Measurements from ENCODE around the gene EPHA4.

GRCh38 chr2:221431477-221431876 lies 140.6 kb downstream of the EPHA4 start:
- TF ChIP-seq CTCF (optimal IDR thresholded peaks at IDR 0.05 in 1 of 3, IDR thresholded peaks at IDR 0.05 in 1 of 3, conservative IDR thresholded peaks at IDR 0.05 in 1 of 3; ENCODE audit: extremely low read depth in 1 of 3, insufficient read depth in 2 of 3, low read length in 3 of 3): no peak
- TF ChIP-seq EZH2 (IDR thresholded peaks at IDR 0.05; ENCODE audit: low read length): no peak

Measured in keratinocyte (primary cell).